Gastroesophageal sphincter (tissue), 4 donors: ENCODE results near the gene SF3A2. TPM values are rescaled to one million over a fixed set of nuclear protein-coding genes. Genes with fewer than 3 reads are reported as not detected.

ENCODE experiments used
- ATAC-seq: fragments of 150-250 bp; one replicate; pipeline ENCODE4 v1.9.1; 2016; ENCODE audit warnings: mild to moderate bottlenecking, moderate library complexity
- H3K27ac ChIP-seq, 4 donors: fragments of 200-600 bp; sonication (generic) in 3 of 4; 1 replicate in 3 of 4; 2 replicates in 1 of 4; pipeline ENCODE4 v1.5.1; 2016 to 2019
- H3K27me3 ChIP-seq: fragments of 200-600 bp; sonication (generic); one replicate; pipeline ENCODE4 v1.5.1; 2019
- H3K36me3 ChIP-seq, 2 donors: fragments of 200-600 bp; sonication (generic); one replicate each; pipeline ENCODE4 v1.5.1; 2019; ENCODE audit warnings: control low read depth in 1 of 2
- H3K4me1 ChIP-seq, 3 donors: fragments of 200-600 bp; sonication (generic); 1 replicate in 2 of 3; 2 replicates in 1 of 3; pipeline ENCODE4 v1.5.1; 2016 to 2019; ENCODE audit warnings: control low read depth in 2 of 3
- H3K4me3 ChIP-seq, 2 donors: fragments of 200-600 bp; sonication (generic); one replicate each; pipeline ENCODE4 v1.5.1; 2019; ENCODE audit warnings: mild to moderate bottlenecking in 1 of 2, moderate library complexity in 1 of 2
- H3K9me3 ChIP-seq, 3 donors: fragments of 200-600 bp; sonication (generic); one replicate each; pipeline ENCODE4 v1.5.1; 2017 to 2019; ENCODE audit warnings: control low read depth in 2 of 3
- CTCF ChIP-seq, 4 experiments: fragments of 200-600 bp in 2 of 4; fragments of 450-650 bp in 2 of 4; sonication (generic) in 1 of 4; IDR thresholded peaks; one replicate each; pipeline ENCODE4 v1.5.1; 2017 to 2019; ENCODE audit warnings: antibody characterized with exemption in 4 of 4, mild to moderate bottlenecking in 2 of 4, moderate library complexity in 2 of 4
- EP300 ChIP-seq: sonication (generic); formaldehyde crosslinking; IDR thresholded peaks from one replicate; pipeline ENCODE4 v1.6.1; 2017; ENCODE audit warnings: antibody characterized with exemption, mild to moderate bottlenecking
- POLR2A ChIP-seq, 2 donors: fragments of 450-650 bp; IDR thresholded peaks; one replicate each; pipeline ENCODE4 v1.6.1; 2017; ENCODE audit warnings: antibody characterized with exemption in 2 of 2, mild to moderate bottlenecking in 2 of 2, moderate library complexity in 1 of 2
- POLR2AphosphoS5 ChIP-seq: sonication (generic); formaldehyde crosslinking; IDR thresholded peaks from one replicate; pipeline ENCODE4 v1.6.1; 2017; ENCODE audit warnings: antibody characterized with exemption
- WGBS, 2 donors: methylation state at CpG; one replicate each; pipeline ENCODE4 v1.1.5; 2018; ENCODE audit warnings: low coverage in 1 of 2; 5-methylcytosine and 5-hydroxymethylcytosine counted together
- total RNA-seq, 4 donors: library from RNA; depleted of rRNA; stranded (reverse); fragments of >200 nt; gene quantifications; one replicate each; pipeline ENCODE4 v1.1.0, GENCODE V29; 2016

Gene SF3A2
- total RNA-seq, 4 donors from 2014 or later = 27.5 to 40.3 (median 37.4) TPM

GRCh38 chr19:2261438-2262172 is 25.0 kb downstream of the SF3A2 start:
- no peaks in the 10 kb centered on the region for H3K9me3 ChIP-seq
- no peaks in the 10 kb centered on the region for H3K27me3 ChIP-seq
- WGBS, 2 donors = 0% methylated on average over 2 of the region's 7 CpGs; no CpG with 5 or more reads in 1 of the 2 donors
- H3K4me1 ChIP-seq = peaks cover 0 to 8% (median 3%) of the 10 kb centered on the region in 3 donors
- no peak for TF ChIP-seq POLR2AphosphoS5
- peak in 1 of 4 experiments; percentile 39 for TF ChIP-seq CTCF (IDR thresholded peaks at IDR 0.05)
- H3K4me3 ChIP-seq = no peak overlapping the region
- no peak overlapping the region for H3K27ac ChIP-seq
- no peaks in the 10 kb centered on the region for H3K36me3 ChIP-seq
- ATAC-seq = no peak

- Histone ChIP-seq H3K27ac (peak overlapping the region in 2 of 4 donors; percentile 43 to 57), H3K36me3 (peaks cover 0 to 2% of the 10 kb centered on the region in 2 donors), H3K27me3 (no peaks in the 10 kb centered on the region), H3K4me1 (peaks cover 0 to 34% (median 10%) of the 10 kb centered on the region in 3 donors), H3K9me3 (no peaks in the 10 kb centered on the region), H3K4me3 (no peak overlapping the region)
- ATAC-seq = no peak
- TF ChIP-seq CTCF (IDR thresholded peaks at IDR 0.05) = no peak
- no peak for TF ChIP-seq EP300
- TF ChIP-seq POLR2AphosphoS5 = no peak
- no peak for TF ChIP-seq POLR2A (IDR thresholded peaks at IDR 0.05)
- 29 to 80% methylated on average over 2 to 6 of the region's 18 CpGs for WGBS, 2 donors
These were observed 29.8 kb downstream of the SF3A2 start for GRCh38 chr19:2266183-2266993.

GRCh38 chr19:2268480-2268830 is 31.8 kb downstream of the SF3A2 start:
- TF ChIP-seq POLR2A (IDR thresholded peaks at IDR 0.05) = no peak
- TF ChIP-seq POLR2AphosphoS5 = no peak
- TF ChIP-seq CTCF (IDR thresholded peaks at IDR 0.05) = no peak
- TF ChIP-seq EP300 = no peak
- 79 to 80% methylated on average over 4 of the region's 4 CpGs for WGBS, 2 donors
- H3K9me3 ChIP-seq = no peaks in the 10 kb centered on the region
- H3K4me3 ChIP-seq = peak overlapping the region in 1 of 2 donors; percentile 100
- peaks cover 0 to 54% (median 27%) of the 10 kb centered on the region in 3 donors for H3K4me1 ChIP-seq
- ATAC-seq = no peak
- H3K36me3 ChIP-seq = peaks cover 0 to 23% of the 10 kb centered on the region in 2 donors
- H3K27me3 ChIP-seq = no peaks in the 10 kb centered on the region
- H3K27ac ChIP-seq = peak overlapping the region in 1 of 4 donors; percentile 99

- ATAC-seq = no peak
- TF ChIP-seq POLR2A (IDR thresholded peaks at IDR 0.05) = no peak
- TF ChIP-seq POLR2AphosphoS5 = no peak
- no peak for TF ChIP-seq EP300
- TF ChIP-seq CTCF (IDR thresholded peaks at IDR 0.05) = no peak
These were observed 32.2 kb downstream of the SF3A2 start for GRCh38 chr19:2268861-2269243.

More at GRCh38 chr19:2268861-2269243, 32.2 kb downstream of the SF3A2 start:
- Histone ChIP-seq H3K36me3 (peaks cover 0 to 23% of the 10 kb centered on the region in 2 donors), H3K4me1 (peaks cover 0 to 58% (median 31%) of the 10 kb centered on the region in 3 donors), H3K27me3 (no peaks in the 10 kb centered on the region), H3K27ac (peak overlapping the region in 3 of 4 donors; percentile 56 to 99 (median 94)), H3K4me3 (peak overlapping the region; percentile 47 to 100), H3K9me3 (no peaks in the 10 kb centered on the region)
- WGBS, 2 donors = 1 to 6% methylated on average over 2 to 9 of the region's 19 CpGs
